DND-41 (cell line): ENCODE data around the gene PRRX2.

Experiments used
- EZH2 ChIP-seq: IDR thresholded peaks from 3 replicates; pipeline ENCODE4 v1.6.1; 2012; ENCODE audit warnings: borderline replicate concordance, low read depth, mild to moderate bottlenecking, moderate library complexity, low read length, inconsistent platforms; ENCODE audit not compliant: severe bottlenecking
- TF ChIP-seq, protein P1 (sequence below): IDR thresholded peaks from 2 replicates; pipeline ENCODE4 v1.5.1; 2012; ENCODE audit warnings: borderline replicate concordance, low read length, moderate library complexity, mild to moderate bottlenecking; ENCODE audit not compliant: poor library complexity, severe bottlenecking; ENCODE audit errors: extremely low read depth

DNA sequence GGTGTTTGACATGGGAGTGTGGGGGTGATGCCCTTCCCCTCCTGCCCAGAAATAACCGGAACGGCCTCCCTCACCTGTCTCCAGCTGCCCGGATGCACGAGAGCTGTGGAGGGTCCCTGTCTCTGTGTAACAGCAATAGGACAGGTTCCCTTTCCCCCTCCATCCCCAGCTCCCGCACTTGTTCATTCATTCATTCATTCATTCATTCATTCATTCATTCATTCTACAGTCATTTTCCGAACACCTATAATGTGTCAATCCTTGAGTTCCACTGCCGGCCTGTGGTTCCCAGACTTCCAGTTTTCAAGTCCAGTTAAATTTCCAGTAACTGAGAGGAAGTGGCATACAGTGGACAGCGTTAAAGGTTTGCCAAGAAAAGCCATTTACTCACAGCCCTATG, 7.3 kb downstream of the PRRX2 start:
- TF ChIP-seq, protein P1, sequence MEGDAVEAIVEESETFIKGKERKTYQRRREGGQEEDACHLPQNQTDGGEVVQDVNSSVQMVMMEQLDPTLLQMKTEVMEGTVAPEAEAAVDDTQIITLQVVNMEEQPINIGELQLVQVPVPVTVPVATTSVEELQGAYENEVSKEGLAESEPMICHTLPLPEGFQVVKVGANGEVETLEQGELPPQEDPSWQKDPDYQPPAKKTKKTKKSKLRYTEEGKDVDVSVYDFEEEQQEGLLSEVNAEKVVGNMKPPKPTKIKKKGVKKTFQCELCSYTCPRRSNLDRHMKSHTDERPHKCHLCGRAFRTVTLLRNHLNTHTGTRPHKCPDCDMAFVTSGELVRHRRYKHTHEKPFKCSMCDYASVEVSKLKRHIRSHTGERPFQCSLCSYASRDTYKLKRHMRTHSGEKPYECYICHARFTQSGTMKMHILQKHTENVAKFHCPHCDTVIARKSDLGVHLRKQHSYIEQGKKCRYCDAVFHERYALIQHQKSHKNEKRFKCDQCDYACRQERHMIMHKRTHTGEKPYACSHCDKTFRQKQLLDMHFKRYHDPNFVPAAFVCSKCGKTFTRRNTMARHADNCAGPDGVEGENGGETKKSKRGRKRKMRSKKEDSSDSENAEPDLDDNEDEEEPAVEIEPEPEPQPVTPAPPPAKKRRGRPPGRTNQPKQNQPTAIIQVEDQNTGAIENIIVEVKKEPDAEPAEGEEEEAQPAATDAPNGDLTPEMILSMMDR: no peak
- TF ChIP-seq EZH2: no peak
